NCI-H2029 (cell line): Measurements from ENCODE around the gene CALHM2.

Source experiments
- DNase-seq: peaks from one replicate; lab custom pipeline; 2025; lab: John Stamatoyannopoulos, UW

Gene CALHM2

DNA sequence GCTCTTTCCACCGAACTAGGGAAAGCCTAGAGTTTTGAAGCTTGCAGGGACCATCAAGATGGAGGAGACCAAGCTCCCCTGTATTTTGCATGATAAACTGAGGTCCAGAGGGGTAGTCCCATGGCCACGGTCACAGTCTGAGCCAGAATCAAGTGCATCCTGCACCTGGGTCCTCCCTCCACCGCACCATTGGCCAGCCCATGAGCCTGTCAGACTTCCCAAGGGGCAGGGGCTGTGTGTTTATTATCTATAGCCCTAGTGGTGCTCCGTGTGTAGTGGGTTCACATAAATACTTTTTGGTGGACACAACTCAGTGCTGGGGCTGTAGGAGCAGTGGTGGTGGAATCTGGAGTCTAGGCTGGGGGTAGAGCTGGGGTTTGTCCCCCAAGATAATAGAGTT lies 23.3 kb upstream of the CALHM2 start:
- DNase-seq = no peak

GRCh38 chr10:103474077-103474476 lies 21.9 kb upstream of the CALHM2 start:
- no peak for DNase-seq

- DNase-seq = no peak
Measured at GRCh38 chr10:103473261-103473671, 21.1 kb upstream of the CALHM2 start.

DNA sequence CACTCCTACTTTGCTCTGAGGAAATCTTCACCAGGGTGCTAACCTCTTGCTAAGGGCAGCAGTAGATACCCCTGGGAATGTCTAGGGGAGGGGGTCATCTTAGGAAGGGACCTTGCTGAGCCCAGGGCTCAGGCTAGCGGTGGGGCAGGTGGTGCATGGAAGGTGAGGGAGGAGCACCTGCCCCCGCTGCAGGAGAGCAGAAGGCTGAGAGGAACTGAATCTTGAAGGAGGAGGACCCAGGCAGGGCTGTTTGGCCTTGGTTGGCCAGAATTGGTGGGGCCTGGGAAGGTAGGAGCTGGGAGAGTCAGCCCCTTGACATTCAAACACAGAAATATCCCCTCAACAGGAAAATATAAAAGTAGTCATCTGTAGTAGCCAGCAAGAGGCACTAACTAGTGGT lies 19.8 kb upstream of the CALHM2 start:
- no peak for DNase-seq

DNA sequence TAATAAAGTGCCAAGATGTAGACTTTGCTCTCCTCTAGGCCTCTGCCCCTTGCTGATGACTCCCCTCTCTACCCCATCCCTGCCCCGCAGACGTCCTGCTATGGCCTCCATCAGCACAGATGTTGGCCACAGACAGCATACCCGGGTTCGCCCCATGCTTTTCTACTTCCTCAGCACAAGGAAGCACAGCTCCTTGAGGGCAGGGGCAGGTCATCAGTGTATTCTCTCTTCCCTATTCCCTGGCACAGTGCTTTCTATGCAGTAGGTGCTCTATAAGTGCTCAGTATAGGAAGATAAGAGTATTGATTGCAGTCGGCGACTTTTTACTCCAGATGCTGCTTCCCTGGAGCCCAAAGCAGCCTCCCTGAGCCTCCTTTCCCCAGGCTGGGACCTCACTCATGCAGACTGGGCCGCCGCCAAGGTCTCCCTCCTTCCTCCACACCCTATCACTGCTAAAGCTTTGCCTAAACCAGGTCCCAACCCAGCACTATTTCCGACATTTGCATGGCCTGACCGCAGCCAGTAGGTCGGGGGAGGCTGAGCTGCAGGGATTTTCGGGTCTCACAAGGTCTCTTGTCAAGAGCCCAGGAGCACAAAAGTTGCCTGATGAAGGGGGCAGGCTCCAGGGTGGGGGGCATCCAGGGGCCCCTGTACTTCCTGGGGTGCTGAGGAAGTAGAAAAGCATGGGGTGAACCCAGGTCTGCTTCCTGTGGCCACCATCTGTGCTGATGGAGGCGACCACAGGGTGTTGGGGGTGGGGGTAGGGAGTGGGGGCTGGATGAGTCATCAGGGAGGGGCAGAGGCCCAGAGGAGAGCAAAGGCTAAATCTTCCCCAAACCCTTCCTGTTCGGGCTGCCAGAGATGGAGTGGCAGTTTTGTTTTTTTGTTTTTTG lies 18.8 kb upstream of the CALHM2 start:
- DNase-seq = no peak

DNA sequence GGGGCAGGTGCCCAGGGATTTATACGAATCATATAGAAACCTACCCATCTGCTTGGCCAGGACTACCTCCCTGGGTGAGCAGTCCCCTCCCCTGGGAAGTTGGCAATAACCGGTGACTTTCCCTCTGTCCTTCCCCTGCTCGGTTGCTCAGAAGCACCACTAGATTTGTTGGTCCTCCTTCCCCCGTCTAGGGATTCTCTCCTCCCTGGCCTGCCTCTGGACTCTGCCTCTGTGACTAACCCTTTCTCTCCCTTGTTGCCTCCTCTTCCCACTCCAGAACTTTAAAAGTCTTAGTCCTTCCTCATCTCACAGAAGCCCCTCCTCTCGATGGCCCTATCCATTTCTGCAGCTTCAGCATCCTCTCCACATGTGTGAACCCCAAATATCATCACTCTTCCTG lies 17.0 kb upstream of the CALHM2 start:
- DNase-seq = no peak

- no peak for DNase-seq
Measured at GRCh38 chr10:103467406-103467805, 15.2 kb upstream of the CALHM2 start.

GRCh38 chr10:103466734-103467133 lies 14.6 kb upstream of the CALHM2 start:
- no peak for DNase-seq

- DNase-seq = no peak
Measured at GRCh38 chr10:103465411-103466179, 13.4 kb upstream of the CALHM2 start.

DNA sequence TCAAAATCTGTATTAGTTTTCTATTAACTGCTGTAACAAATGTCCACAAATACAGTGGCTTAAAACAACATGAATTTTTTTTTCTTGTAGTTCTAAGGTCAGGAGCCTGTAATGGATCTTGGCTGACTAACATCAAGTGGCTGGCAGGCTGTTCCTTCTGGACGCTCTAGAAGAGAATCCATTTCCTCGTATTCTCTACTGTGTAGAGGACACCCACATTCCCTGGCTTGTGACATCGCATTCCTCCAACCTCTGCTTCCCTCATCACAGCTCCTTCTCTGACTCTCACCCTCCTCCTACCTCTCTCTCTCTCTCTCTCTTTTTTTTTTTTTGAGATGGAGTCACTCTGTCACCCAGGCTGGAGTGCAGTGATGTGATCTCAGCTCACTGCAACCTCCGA lies 11.3 kb upstream of the CALHM2 start:
- DNase-seq = no peak

GRCh38 chr10:103459615-103460014 lies 7.4 kb upstream of the CALHM2 start:
- no peak for DNase-seq

DNA sequence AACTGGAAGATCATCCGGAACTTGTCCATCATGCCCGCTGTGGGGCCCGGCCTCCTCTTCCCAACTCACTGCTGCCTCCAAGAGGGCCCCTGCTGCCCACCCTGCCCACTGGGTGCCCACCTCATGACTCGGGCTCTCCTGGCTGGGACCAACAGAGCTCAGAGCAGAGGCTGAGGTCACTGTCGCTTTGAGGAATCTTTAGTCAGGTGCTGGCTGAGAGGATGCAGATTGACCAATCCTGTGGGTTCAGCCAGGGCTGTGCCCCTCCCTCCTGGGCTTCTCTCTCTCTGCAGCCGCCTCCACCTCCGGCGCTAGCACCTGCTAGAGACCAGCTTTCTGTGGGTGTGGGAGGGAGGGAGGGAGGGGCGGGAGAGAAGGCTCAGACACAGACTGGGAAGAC lies 6.5 kb upstream of the CALHM2 start, which contains the start of gene CALHM1:
Gene CALHM1, minus strand, starts transcription at position 181 of the 400 bp plus-strand sequence. Its CDS starts 149 bp downstream, at position 32.
- peak; percentile 37 for DNase-seq

- no peak for DNase-seq
Measured at GRCh38 chr10:103457896-103458583, 5.9 kb upstream of the CALHM2 start.

DNA sequence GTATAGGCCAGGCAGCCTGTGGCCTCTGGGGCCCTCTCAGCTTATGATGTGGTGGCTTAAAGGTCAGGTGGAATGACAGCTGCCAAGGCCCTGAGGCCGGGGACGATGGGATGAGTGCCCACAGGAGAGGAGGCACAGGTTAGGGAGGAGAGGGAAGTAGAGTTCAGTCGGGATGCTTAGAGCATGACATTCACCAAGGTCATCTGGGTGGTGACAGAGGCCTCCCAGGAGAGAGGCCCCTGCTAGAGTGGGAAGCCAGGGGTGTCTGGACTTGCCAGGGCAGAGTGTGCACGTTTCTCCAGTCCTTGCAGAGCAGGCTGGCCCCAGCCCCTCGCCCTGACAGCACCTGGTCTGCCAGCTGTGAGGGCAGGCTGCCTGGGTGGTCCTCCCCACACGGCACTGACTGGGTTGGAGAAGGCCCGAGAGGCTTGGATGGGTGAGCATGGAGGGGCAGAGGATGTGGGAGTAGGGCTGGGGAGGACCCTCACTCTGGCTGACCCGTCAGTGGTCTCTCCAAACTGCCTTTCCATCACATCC lies 5.1 kb upstream of the CALHM2 start:
- DNase-seq = no peak

- no peak for DNase-seq
Measured at GRCh38 chr10:103456074-103456660, 4.0 kb upstream of the CALHM2 start.

DNA sequence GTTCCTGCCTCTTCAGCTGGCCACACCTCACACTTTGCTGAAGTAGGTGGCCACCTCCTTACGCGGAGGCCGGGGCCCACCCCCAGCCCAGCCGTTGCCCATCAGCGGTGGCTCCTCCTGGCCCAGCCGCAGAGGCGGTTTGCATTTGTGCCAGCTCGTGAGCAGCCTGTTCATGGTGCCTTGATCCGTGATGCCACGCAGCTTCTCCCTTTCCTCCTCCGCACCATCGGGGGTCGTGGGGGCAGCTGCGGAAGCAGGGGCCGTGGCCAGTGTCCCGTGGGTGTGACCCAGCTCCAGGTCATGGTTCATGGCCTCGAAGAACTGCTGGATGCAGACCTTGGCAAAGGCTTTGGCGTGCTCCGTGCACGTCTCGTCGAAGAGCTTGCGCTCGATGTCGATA lies 3.1 kb upstream of the CALHM2 start:
- no peak for DNase-seq

DNA sequence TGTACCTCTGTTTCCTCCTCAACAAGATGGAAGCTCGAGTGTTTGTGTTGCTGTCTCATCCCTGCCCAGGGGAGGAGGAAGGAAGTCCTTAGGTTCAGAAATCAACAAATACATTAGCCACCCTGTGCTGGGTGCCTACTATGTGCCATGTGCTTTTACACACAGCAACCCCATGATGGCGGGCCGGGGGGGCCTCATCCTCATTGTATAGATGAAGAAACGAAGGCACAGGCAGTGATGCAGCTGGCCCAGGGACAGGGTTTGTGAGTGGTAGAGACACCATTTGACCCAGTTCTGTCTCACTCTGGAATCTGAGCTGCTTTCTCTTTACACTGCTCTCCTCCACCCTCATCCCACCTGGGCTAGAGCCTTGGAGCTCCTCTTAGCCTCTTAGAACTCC lies 1.9 kb upstream of the CALHM2 start:
- DNase-seq = no peak

GRCh38 chr10:103452506-103453230 lies 498 bp upstream of the CALHM2 start:
- no peak for DNase-seq

GRCh38 chr10:103451091-103451813 lies 918 bp downstream of the CALHM2 start:
- no peak for DNase-seq

GRCh38 chr10:103450201-103450695 lies 1.9 kb downstream of the CALHM2 start:
- DNase-seq = no peak
